Fibroblast of peridontal ligament (primary cell): ENCODE data around the gene CPLX1.

Experiments used
- DNase-seq: peaks from one replicate; pipeline ENCODE4 v3.0.0-alpha.2; 2010; ENCODE audit errors: extremely low read depth

Gene CPLX1

GRCh38 chr4:855880-856224, 29.9 kb upstream of the CPLX1 start:
- DNase-seq: no peak

DNA sequence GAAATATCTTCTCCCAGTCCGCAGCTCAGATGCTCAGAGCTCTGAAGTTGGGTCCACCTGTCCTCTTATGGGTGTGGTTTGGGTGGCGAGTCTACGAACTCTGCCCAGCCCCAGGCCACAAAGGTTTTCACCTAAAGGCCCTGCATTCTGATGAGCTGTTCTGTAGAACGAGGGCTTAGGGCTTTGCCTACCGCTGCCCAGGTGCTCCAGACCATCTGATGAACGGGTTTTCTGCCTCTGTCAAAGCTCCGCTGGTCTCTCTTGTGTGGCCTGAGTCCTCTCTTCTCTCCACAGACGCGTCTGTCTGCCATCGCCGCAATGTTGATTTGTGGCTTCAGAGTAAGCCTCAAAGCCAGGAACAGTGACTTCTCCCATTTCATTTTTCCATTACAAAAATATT, 28.4 kb upstream of the CPLX1 start:
- DNase-seq: no peak

- DNase-seq: no peak
Observed at GRCh38 chr4:853416-853781, 27.5 kb upstream of the CPLX1 start.

DNA sequence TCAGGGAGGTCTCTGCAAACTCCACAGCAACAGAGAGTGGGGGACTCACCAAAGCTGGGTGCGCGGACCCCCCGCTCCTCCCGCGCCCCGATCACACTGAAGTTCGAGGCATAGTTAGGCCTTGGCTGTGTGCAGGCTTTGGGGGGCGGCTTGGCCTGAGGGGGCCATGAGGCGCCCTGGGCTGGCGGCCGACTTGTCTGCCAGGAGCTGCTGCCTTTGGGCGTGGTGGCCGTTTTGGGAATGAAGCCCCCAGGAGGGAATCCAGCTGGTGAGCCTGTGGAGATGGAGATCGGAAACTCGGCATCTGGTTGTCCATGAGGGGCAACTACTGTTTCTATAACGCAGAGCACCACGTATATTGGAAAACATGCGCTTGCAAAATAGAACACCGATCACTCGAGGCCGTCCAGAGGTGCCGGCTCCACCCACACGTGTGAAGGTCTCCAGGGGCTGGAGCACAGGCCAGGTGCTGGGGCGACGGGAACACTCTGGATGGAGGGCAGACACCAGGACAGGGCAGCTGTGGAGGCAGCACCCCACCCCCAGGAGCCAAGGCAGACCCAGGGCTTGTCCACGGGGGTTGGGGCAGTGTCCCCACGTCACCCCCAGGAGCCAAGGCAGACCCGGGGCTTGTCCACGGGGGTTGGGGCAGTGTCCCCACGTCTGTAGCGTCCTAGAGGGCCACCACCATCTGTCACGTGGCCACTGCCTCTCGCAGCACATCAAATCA, 25.9 kb upstream of the CPLX1 start:
- no peak for DNase-seq

DNA sequence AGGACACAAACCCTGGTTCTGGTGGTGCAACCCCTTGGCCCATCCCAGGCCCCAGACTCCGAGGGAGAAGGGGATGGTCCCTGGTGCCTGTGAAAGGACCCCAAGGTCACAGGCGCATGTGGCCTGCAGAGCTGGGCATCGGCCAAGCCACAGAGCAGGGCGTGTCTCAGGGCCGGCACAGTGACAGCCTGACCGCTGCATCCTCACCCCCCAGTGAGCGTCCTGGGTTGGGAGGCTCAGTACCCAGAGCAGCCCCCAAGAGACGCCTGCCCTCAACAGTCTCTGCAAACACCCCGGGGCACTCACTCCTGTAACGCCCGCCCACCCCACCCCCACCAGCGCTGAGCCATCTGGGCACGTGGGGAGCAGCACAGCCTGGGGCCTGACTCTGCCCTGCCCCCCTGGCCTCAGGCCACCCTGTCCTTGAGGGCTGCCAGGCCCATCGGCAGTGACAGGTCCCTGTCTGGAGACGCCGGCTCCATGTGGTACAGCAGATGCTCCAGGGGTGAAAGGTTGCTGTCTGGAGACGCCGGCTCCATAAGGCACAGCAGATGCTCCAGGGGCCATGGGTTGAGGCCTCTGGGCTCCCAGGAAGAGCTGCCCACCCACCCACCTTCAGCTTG, 24.5 kb upstream of the CPLX1 start:
- DNase-seq: no peak

- DNase-seq: no peak
Observed at GRCh38 chr4:849478-850175, 23.7 kb upstream of the CPLX1 start.

- DNase-seq: no peak
Observed at GRCh38 chr4:848803-849477, 23.0 kb upstream of the CPLX1 start.

DNA sequence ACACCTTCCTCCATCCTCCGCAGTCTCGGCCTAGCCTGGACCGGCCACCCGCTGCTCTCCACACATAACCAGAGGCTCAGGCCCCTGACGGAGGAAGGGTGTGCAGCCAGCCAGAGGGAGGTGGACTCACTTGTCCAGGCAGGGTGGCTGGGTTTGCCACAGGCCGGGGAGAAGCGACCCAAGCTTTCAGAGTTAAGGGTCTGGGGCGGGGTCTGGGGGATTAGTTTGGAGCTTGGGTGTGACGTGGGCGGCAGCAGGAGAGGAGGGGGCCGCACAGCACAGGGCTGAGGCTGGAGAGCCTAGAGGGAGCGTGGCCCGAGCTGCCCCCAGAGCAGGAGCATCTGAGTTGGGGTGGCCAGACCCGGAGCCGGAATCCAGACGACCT, 22.4 kb upstream of the CPLX1 start:
- DNase-seq: no peak

DNA sequence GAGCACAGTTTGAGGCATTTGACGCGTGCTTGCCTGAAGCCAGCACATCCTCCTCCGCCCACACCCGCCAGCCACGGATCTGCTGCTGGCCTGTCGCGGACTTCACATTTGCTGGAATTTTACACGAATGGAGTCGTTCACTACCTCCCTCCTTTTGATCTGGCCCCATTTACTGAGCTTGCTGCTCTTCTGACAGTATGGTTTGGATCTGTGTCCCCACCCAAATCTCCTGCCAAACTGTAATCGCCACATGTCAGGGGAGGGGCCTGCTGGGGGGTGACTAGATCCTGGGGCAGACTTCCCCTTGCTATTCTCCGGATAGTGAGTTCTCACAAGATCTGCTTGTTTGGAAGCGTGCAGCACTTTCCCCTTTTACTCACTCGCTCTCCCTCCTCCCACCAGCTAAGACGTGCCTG, 19.9 kb upstream of the CPLX1 start:
- peak; percentile 12 for DNase-seq

GRCh38 chr4:845233-845835, 19.4 kb upstream of the CPLX1 start:
- peak; percentile 57 for DNase-seq

GRCh38 chr4:844752-845232, 18.9 kb upstream of the CPLX1 start:
- DNase-seq: no peak

DNA sequence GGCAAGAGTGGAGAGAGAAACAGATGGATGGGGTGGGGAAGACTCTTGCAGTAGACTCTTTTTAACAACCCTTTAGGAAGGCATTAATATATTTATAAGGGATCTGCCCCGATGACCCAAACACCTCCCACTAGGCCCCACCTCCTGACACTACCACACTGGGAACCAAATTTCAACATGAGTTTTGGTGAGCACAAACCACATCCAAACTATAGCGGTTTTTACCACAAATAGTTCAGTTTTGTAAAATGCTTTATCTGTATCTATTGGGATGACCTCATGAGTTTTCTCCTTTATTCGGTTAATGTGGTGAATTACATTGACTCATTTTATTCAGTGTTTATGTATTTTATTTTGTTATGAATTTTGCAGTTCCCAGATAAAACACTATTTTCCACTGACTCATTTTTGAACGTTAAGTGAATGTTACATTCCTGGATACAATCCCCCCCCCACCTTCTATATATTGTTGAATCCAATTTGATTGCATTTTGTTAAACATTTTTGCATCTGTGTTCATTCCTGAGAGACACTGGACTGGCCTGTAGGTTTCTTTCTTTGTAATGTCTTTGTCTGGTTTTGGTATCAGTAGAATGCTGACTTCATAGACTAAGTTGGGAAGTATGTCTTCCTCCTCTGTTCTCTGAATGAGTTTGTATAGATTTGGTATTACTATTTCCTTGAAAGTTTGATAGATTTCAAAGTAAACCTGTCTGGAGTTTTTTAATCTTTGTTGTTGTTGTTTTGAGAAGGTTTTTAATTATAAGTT, 13.9 kb upstream of the CPLX1 start:
- no peak for DNase-seq

DNA sequence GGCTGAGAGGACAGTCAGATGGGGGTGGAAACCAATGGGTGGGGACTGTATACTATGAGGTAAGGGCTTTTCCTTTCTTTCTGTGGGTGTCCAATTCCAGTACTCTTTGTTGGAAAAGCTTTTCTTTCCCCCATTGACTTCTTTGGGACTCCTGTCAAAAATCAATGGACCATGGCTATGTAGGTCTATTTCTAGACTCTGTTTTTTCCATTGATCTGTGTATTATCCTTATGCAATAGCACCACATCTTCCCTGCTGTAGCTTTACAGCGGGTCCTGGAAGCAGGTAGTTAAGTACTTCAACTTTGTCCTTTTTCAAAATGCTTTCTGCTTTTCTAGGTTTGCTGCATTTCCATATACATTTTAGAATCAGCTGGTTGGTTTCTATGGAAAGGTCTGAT, 11.8 kb upstream of the CPLX1 start:
- no peak for DNase-seq

- DNase-seq: no peak
Observed at GRCh38 chr4:836750-837301, 10.9 kb upstream of the CPLX1 start.

- no peak for DNase-seq
Observed at GRCh38 chr4:836003-836511, 10.1 kb upstream of the CPLX1 start.

GRCh38 chr4:835148-836002, 9.4 kb upstream of the CPLX1 start:
- DNase-seq: no peak

- no peak for DNase-seq
Observed at GRCh38 chr4:834368-835147, 8.6 kb upstream of the CPLX1 start.

DNA sequence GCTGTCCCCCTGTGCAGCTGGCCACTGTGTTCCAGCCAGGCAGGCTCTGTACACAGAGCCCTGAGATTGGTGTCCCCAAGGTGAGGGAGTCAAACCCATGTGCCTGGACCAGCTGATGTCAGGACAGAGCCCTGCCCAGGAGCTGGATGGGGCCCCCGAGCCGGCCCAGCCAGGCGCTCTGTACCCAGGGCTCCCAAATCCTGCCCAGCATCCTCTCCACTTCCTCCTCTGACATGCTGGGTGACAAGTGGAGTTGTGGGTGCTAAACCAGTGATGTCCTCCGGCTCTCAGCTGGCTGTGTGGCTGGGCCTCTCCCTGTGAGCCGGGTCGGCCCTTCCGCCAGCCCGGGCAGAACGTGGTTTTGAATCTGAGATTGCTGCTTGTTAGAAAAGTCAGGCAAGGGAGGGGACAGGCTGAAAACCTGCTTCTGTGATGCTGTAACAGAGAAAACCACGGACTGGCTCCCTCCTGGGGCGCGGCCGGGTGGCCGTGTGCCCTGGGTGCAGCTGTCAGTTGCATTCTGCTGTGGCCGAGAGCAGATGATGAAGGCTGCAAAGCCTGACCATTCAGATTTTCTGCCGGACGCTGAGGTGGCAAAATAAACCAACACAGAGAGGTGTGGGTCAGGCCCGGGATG, 7.9 kb upstream of the CPLX1 start:
- no peak for DNase-seq

GRCh38 chr4:833156-833555, 7.2 kb upstream of the CPLX1 start:
- DNase-seq: no peak
